HG03175 (cell line): ENCODE measurements around the gene PCDHGA1.
A peak's percentile ranks its signal among the peaks of the same experiment; 100 is the strongest.
"Not testable (repeated sequence)": the region's sequence is repeated elsewhere in the genome, so short reads cannot be mapped to it uniquely, and the experiment has no call there.

Experiments
- ATAC-seq: cut with Tn5 transposase; IDR thresholded peaks from one replicate; pipeline ENCODE4 v1.9.1; 2021; ENCODE audit warnings: mild to moderate bottlenecking, moderate library complexity; ENCODE audit not compliant: unreplicated experiment

Gene PCDHGA1

GRCh38 chr5:141330299-141331080 is at the start of gene PCDHGA1:
Gene PCDHGA1, plus strand, starts transcription at chr5:141330514.
- no peak for ATAC-seq

- ATAC-seq: no peak
These were observed 31.9 kb upstream of the PCDHGA1 start for GRCh38 chr5:141298376-141298775.

GRCh38 chr5:141303756-141304155 is 26.6 kb upstream of the PCDHGA1 start, which contains the start of gene SLC25A2:
Gene SLC25A2, minus strand, starts transcription at chr5:141304049. Its CDS starts 184 bp downstream, at chr5:141303865.
- ATAC-seq: no peak

GRCh38 chr5:141306630-141307029 is 23.7 kb upstream of the PCDHGA1 start:
- ATAC-seq: no peak

GRCh38 chr5:141313711-141314110 is 16.6 kb upstream of the PCDHGA1 start:
- ATAC-seq: no peak

- ATAC-seq: not testable (repeated sequence)
These were observed 13.4 kb upstream of the PCDHGA1 start for GRCh38 chr5:141316963-141317362.

GRCh38 chr5:141319202-141319601 is 11.1 kb upstream of the PCDHGA1 start:
- ATAC-seq: no peak

- no peak for ATAC-seq
These were observed 10.6 kb upstream of the PCDHGA1 start for GRCh38 chr5:141319699-141320098.

GRCh38 chr5:141320225-141321169 is 9.8 kb upstream of the PCDHGA1 start, which contains the start of gene TAF7:
Gene TAF7, minus strand, starts transcription at chr5:141320784. Its CDS starts 740 bp downstream, at chr5:141320044.
- ATAC-seq: peak; percentile 93

GRCh38 chr5:141322261-141322660 is 8.1 kb upstream of the PCDHGA1 start:
- no peak for ATAC-seq

- peak; percentile 80 for ATAC-seq
These were observed 4.0 kb upstream of the PCDHGA1 start for GRCh38 chr5:141326088-141326854.

GRCh38 chr5:141328231-141328630 is 2.1 kb upstream of the PCDHGA1 start:
- ATAC-seq: no peak

- not testable (repeated sequence) for ATAC-seq
These were observed 2.3 kb downstream of the PCDHGA1 start for GRCh38 chr5:141332571-141332970.

GRCh38 chr5:141338538-141339306 is 8.4 kb downstream of the PCDHGA1 start, which contains the start of gene PCDHGA2:
Gene PCDHGA2, plus strand, starts transcription at chr5:141338760.
- no peak for ATAC-seq

- not testable (repeated sequence) for ATAC-seq
These were observed 10.6 kb downstream of the PCDHGA1 start for GRCh38 chr5:141340781-141341354.

GRCh38 chr5:141342773-141343172 is 12.5 kb downstream of the PCDHGA1 start:
- ATAC-seq: no peak

- no peak for ATAC-seq
These were observed 13.1 kb downstream of the PCDHGA1 start, which contains the start of gene PCDHGA3 for GRCh38 chr5:141343242-141343952. Gene PCDHGA3, plus strand, starts transcription at chr5:141343829. Its CDS starts 205 bp downstream, at chr5:141344034.

- no peak for ATAC-seq
These were observed 13.7 kb downstream of the PCDHGA1 start for GRCh38 chr5:141343953-141344463.
